ENCODE results near the gene FGF5.

Gene FGF5

GRCh38 chr4:80309294-80310004, 43.0 kb downstream of the FGF5 start:
- TF ChIP-seq TEAD4 (IDR thresholded peaks at IDR 0.05), result no peak
- no peak for TF ChIP-seq EGR1 (IDR thresholded peaks at IDR 0.05)
- TF ChIP-seq CREB1 (IDR thresholded peaks at IDR 0.05; ENCODE audit: low read depth), result no peak
- no peak for TF ChIP-seq EP300 (IDR thresholded peaks at IDR 0.05; ENCODE audit: borderline replicate concordance)
- TF ChIP-seq YY1 (IDR thresholded peaks at IDR 0.05; ENCODE audit: low read depth), result no peak
- TF ChIP-seq NFIC (IDR thresholded peaks at IDR 0.05), result no peak
- TF ChIP-seq REST (IDR thresholded peaks at IDR 0.05; ENCODE audit: low read depth), result no peak
- no peak for TF ChIP-seq RAD21 (IDR thresholded peaks at IDR 0.05; ENCODE audit: low read depth)
- TF ChIP-seq TAF1 (IDR thresholded peaks at IDR 0.05; ENCODE audit: low read depth), result no peak
- no peak for TF ChIP-seq USF1 (IDR thresholded peaks at IDR 0.05)
- TF ChIP-seq MAX (IDR thresholded peaks at IDR 0.05), result no peak
- TF ChIP-seq CEBPB (IDR thresholded peaks at IDR 0.05), result no peak
- TF ChIP-seq FOXM1 (IDR thresholded peaks at IDR 0.05; ENCODE audit: borderline replicate concordance, low read depth), result no peak
- TF ChIP-seq ZBTB7A (IDR thresholded peaks at IDR 0.05; ENCODE audit: low read depth), result no peak

- TF ChIP-seq ZBTB7A (IDR thresholded peaks at IDR 0.05; ENCODE audit: low read depth) (no peak), REST (IDR thresholded peaks at IDR 0.05; ENCODE audit: low read depth) (no peak)
Observed at GRCh38 chr4:80311130-80311529, 44.7 kb downstream of the FGF5 start.

GRCh38 chr4:80312124-80312523, 45.7 kb downstream of the FGF5 start:
- TF ChIP-seq USF1 (IDR thresholded peaks at IDR 0.05) (no peak), CREB1 (IDR thresholded peaks at IDR 0.05; ENCODE audit: low read depth) (no peak), FOXM1 (IDR thresholded peaks at IDR 0.05; ENCODE audit: borderline replicate concordance, low read depth) (no peak), TAF1 (IDR thresholded peaks at IDR 0.05; ENCODE audit: low read depth) (no peak), ZBTB7A (IDR thresholded peaks at IDR 0.05; ENCODE audit: low read depth) (no peak), YY1 (IDR thresholded peaks at IDR 0.05; ENCODE audit: low read depth) (no peak), TCF12 (IDR thresholded peaks at IDR 0.05; ENCODE audit: low read depth) (no peak), TEAD4 (IDR thresholded peaks at IDR 0.05) (no peak), RAD21 (IDR thresholded peaks at IDR 0.05; ENCODE audit: low read depth) (no peak)

- TF ChIP-seq TCF12 (IDR thresholded peaks at IDR 0.05; ENCODE audit: low read depth) (no peak), FOXM1 (IDR thresholded peaks at IDR 0.05; ENCODE audit: borderline replicate concordance, low read depth) (no peak), EP300 (IDR thresholded peaks at IDR 0.05; ENCODE audit: borderline replicate concordance) (no peak), RAD21 (IDR thresholded peaks at IDR 0.05; ENCODE audit: low read depth) (no peak), ZBTB7A (IDR thresholded peaks at IDR 0.05; ENCODE audit: low read depth) (no peak), TAF1 (IDR thresholded peaks at IDR 0.05; ENCODE audit: low read depth) (no peak), CEBPB (IDR thresholded peaks at IDR 0.05) (no peak), EGR1 (IDR thresholded peaks at IDR 0.05) (no peak), USF1 (IDR thresholded peaks at IDR 0.05) (no peak), MAX (IDR thresholded peaks at IDR 0.05) (no peak), CREB1 (IDR thresholded peaks at IDR 0.05; ENCODE audit: low read depth) (no peak), YY1 (IDR thresholded peaks at IDR 0.05; ENCODE audit: low read depth) (no peak), TEAD4 (IDR thresholded peaks at IDR 0.05) (no peak)
Observed at GRCh38 chr4:80313627-80314026, 47.2 kb downstream of the FGF5 start.

- TF ChIP-seq CEBPB (IDR thresholded peaks at IDR 0.05) (no peak), RAD21 (IDR thresholded peaks at IDR 0.05; ENCODE audit: low read depth) (no peak), EP300 (IDR thresholded peaks at IDR 0.05; ENCODE audit: borderline replicate concordance) (no peak), TCF12 (IDR thresholded peaks at IDR 0.05; ENCODE audit: low read depth) (no peak), MAX (IDR thresholded peaks at IDR 0.05) (no peak), ZBTB7A (IDR thresholded peaks at IDR 0.05; ENCODE audit: low read depth) (no peak), YY1 (IDR thresholded peaks at IDR 0.05; ENCODE audit: low read depth) (no peak), EGR1 (IDR thresholded peaks at IDR 0.05) (no peak), FOXM1 (IDR thresholded peaks at IDR 0.05; ENCODE audit: borderline replicate concordance, low read depth) (no peak), TAF1 (IDR thresholded peaks at IDR 0.05; ENCODE audit: low read depth) (no peak), CREB1 (IDR thresholded peaks at IDR 0.05; ENCODE audit: low read depth) (no peak), TEAD4 (IDR thresholded peaks at IDR 0.05) (no peak), REST (IDR thresholded peaks at IDR 0.05; ENCODE audit: low read depth) (no peak), NFIC (IDR thresholded peaks at IDR 0.05) (no peak), USF1 (IDR thresholded peaks at IDR 0.05) (no peak)
Observed at GRCh38 chr4:80321341-80321740, 54.9 kb downstream of the FGF5 start.

Measured in Ishikawa (cell line).